Vagina (tissue), 2 donors: ENCODE measurements around the gene HES1.

Source experiments
- CTCF ChIP-seq, 3 experiments: fragments of 450-650 bp in 2 of 3; fragments of 200-600 bp in 1 of 3; sonication (generic) in 1 of 3; IDR thresholded peaks; one replicate each; pipeline ENCODE4 v1.5.1; 2017 to 2019; ENCODE audit warnings: antibody characterized with exemption in 3 of 3, mild to moderate bottlenecking in 2 of 3, moderate library complexity in 2 of 3
- POLR2A ChIP-seq, 2 donors: fragments of 450-650 bp; IDR thresholded peaks; one replicate each; pipeline ENCODE4 v1.6.1; 2017; ENCODE audit warnings: antibody characterized with exemption in 2 of 2, mild to moderate bottlenecking in 2 of 2, moderate library complexity in 2 of 2
- POLR2AphosphoS5 ChIP-seq, 2 donors: sonication (generic); formaldehyde crosslinking; IDR thresholded peaks; one replicate each; pipeline ENCODE4 v1.9.0; 2017; ENCODE audit warnings: antibody characterized with exemption in 2 of 2, mild to moderate bottlenecking in 2 of 2, low read depth in 1 of 2; ENCODE audit not compliant: insufficient read depth in 1 of 2

GRCh38 chr3:194135516-194135805 lies 487 bp upstream of the HES1 start:
- TF ChIP-seq CTCF (IDR thresholded peaks at IDR 0.05) (no peak), POLR2A (IDR thresholded peaks at IDR 0.05) (no peak), POLR2AphosphoS5 (IDR thresholded peaks at IDR 0.05; ENCODE audit: insufficient read depth in 1 of 2, low read depth in 1 of 2) (no peak)
